Stimulated activated CD4-positive, alpha-beta T cell treated with anti-CD3 and anti-CD28 coated beads, Interleukin-2, amount 100 ng/mL, for 24 hours (primary cell): ENCODE results near the gene BTD.
"Not testable (repeated sequence)": the region's sequence is repeated elsewhere in the genome, so short reads cannot be mapped to it uniquely, and the experiment has no call there.

Experiments
- DNase-seq, 2 donors: peaks; one replicate each; pipeline ENCODE4 v3.0.0-alpha.2; 2020

The BTD gene, protein sequence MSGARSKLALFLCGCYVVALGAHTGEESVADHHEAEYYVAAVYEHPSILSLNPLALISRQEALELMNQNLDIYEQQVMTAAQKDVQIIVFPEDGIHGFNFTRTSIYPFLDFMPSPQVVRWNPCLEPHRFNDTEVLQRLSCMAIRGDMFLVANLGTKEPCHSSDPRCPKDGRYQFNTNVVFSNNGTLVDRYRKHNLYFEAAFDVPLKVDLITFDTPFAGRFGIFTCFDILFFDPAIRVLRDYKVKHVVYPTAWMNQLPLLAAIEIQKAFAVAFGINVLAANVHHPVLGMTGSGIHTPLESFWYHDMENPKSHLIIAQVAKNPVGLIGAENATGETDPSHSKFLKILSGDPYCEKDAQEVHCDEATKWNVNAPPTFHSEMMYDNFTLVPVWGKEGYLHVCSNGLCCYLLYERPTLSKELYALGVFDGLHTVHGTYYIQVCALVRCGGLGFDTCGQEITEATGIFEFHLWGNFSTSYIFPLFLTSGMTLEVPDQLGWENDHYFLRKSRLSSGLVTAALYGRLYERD

DNA sequence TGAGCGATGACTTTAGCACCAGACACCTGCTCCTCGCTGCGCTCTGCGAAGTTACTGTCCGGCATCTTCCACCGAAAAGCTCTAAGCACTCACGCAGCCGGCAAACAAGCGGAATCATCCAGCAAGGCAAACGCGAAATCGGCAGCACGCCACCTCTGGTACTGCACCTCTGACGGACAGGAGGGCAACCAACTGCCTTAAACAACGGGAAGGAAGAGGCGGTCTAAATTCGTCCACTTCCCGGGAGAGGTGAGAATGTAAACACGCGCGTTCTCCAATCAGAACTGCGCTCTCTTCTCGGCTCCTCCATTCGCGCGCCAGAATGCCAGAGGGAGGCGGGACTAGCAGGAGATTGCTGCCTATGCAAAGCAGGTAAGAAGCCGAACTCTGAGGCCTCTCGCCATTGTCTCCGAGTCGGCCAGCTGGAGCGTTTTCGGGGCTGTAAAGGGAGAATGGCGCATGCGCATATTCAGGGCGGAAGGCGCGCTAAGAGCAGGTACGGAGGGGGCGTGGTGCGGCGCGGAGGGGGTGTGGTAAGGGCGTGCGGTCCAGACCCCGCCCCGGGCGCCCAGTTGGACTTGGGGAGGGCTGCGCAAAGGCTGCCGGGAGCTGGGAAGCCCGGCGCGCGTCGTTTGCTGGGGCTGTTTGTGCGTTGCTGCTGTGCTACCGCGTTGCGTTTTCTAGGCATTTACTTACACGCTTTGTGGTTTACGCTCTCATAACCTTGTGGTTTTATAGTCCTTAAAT, at the start of gene BTD, which contains the start of gene HACL1:
Gene BTD, plus strand, starts transcription at position 347 of the 747 bp plus-strand sequence. CDS start 33,695 bp downstream, outside the sequence.
Gene HACL1, minus strand, starts transcription at position 171 of the 747 bp plus-strand sequence. Its CDS starts 106 bp downstream, at position 65.
- peak; percentile 98 to 99 for DNase-seq

DNA sequence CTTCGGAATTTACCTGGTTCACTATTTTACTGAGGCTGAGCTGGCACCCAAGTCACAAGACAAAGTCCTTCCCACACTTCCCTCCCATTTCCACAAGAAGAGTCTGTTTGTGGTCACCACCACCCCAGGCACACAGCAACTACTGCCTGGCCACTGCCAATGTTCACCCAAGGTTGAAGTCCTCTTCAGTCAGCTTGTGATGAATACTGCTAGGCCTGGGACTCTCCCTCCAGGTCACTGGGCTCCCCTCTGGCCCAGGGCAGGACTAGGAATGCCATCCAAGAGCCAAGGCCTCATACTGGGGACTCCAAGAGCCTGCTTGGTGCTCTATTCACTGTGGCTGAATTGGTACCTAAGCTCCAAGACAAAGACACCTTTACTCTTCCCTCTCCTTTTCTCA, 49.6 kb upstream of the BTD start:
- DNase-seq, result no peak

DNA sequence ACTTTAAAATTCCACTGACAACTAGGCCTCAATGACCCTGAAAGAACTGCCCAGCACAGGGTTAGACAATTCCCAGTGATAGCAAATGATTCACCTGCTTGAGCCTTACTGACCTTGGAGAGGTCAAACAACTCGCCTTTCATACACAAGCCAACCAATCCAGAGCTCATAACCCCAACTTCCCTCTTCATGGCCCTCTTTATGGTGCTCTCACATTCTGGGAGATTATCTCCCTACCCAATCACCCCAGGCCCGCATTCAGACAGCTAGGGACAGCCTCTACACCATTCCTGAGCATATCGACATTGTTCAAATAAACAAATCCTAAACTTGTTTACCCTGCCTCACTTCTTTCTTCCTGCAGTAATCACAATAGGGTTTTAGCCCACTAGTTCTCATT, 47.8 kb upstream of the BTD start:
- no peak for DNase-seq

DNA sequence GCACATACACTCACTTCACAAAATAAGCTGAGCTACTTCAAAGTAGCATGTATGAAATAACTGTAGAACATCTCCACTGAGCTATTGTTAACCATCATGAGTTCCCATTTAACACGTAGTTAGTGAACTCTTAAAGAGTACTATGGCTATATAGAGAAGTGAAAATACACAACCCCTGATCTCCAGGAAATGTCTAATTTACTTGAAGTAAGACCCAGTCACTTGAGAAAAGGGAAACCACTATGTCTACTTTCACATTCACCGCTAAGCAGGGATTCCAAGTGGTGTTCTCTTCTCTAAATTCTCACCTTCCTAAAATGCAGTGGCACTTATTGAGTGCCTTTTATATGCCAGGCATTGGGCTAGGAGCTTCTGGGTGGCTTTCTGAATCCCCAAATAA, 45.0 kb upstream of the BTD start:
- DNase-seq, result no peak

DNA sequence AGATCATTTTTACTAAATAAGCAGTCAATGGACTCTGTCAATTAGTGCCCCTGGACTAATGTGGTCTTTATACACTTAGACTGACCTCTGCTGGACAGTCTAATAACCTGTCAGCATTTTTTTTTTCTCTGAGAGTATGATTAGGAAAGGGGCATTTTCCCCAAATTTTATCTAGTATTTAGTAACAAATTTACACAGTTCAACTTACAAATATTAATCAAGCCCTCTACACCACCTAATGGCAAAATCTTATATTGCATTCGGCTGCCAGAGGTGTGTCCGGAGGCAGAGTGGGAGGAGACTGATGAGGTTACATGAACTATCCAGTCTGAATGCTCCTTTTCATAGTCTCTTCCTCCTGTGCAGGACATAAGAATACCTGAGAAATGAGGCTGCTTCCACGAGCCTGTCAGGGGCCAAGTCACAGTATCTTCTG, 44.0 kb upstream of the BTD start:
- DNase-seq, result peak; percentile 45 to 48

DNA sequence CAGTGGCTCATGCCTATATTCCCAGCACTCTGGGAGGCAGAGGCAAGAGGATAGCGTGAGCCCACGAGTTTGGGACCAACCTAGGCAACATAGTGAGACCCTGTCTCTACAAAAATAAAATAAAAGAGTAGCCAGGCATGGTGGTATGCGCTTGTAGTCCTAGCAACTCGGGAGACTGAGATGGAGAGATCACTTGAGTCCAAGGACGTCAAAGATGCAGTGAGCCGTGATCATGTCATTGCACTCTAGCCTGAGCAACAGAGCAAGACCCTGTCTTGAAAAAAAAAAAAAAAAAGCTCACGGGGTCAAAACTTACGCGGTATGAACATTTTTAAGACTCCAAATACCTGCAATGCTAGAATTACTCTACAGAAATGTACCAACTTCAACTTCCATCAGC, 43.0 kb upstream of the BTD start:
- no peak for DNase-seq

DNA sequence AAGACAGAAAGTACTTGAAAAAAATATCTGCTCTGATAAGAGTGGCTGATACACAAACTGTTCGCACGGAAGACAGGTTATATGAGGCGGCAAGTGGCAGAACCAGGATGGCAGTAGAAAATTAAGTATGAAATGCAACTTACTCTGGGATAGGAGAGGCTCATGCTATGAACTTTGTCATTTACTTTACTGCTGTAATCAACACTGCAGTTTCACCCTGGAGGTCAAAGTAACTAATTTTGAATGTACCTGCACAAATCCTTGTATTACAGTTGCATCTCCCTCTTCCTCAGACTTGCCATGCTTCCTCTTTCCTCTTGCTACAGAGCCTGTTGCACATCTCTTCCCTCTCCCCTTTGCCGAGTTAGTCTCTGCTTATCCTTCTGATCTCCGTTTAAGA, 39.0 kb upstream of the BTD start:
- no peak for DNase-seq

DNA sequence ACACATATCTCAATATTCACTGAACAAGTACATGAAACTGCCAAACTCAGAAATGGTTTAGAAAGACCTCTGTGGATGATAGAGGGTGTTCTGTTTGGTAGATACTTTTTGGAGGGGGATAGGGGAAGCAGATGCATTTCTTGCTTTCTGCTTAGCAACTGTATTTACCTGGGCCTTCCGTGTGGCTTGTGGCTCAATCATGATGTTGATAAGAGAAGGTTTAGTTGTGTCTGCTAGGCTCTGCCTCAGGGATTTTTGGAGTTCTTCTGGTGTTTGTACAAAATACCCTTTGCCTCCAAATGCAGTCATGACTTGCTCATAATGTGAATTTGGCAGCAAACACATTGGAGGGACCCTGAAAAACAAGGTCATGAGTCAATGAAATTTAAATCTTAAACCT, 38.4 kb upstream of the BTD start:
- DNase-seq, result no peak

DNA sequence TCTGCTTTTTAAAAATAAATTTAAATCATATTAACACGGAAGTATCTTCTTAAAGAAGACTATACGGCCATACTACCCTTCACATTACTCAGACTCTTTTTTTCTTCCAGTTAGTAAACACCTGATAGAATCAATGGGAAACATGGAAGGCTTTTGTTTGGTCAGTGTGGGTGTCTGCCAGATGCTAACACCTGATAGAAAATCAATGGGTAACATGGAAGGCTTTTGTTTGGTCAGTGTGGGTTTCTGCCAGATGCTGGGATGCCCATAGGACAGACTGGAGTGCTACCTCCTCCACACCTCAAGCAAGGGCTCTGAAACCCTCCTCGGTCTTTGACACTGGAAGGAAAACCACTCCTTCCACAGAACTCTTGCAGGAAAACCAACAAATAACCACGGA, 29.4 kb upstream of the BTD start:
- DNase-seq, result no peak

DNA sequence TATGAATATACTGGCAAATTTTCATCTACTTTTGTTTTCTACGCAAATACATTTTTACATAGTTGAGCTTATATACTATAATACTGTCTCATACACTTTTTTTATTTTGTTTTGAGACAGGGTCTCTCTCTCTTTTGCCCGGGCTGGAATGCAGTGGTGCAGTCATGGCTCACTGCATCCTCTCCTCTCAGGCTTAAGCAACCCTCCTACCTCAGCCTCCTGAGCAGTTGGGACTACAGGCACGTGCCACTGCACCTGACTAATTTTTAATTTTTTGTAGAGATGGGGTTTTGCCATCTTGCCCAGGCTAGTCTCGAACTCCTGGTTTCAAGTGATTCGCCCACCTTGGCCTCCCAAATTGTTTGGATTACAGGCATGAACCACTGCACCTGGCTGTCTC, 26.1 kb upstream of the BTD start:
- no peak for DNase-seq

DNA sequence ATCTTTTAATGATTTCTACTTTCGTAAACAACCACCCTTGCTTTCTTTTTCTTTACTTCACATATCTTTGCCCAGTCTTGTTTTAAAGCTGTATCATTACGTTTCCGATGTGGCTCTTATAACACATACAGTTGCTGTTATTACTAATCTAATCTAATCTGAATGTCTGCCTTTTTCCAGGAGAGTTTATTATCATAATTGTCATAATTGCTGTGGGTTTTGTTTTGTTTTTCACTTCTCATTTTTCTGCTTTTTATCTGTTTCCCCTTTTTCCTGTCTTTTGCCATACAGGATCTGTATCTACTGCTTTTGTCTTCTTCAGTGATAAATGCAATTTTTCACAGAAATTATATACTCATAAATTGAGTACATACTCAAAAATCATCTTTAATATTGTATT, 25.1 kb upstream of the BTD start:
- no peak for DNase-seq

DNA sequence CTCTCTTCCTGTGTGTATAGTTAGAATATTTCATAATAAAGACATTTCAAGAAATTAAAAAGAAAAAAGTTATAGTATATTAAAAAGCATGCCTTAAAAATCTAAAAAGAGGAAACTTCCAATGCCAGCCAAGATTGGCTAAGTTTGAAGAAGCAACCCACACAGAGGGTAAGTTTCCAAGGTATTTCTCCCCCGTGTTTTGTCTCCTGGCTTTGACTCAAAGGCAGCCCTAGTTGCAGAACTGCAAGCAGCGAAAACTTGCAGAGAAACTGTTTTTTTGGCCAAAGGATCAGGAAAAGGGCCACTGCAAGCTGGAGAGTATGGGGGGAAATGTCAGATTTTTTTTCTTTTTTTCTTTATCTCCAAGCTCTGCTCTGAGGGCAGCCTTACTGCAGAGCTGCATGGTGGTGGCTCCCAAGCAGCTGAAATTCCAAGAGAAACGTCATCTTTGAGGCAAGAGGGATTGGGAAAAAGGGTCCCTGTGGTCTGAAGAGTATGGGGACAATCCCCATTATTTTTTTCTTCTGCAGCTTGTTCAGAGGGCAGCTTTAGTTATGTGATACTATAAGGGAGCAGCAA, 23.2 kb upstream of the BTD start:
- DNase-seq, result no peak

DNA sequence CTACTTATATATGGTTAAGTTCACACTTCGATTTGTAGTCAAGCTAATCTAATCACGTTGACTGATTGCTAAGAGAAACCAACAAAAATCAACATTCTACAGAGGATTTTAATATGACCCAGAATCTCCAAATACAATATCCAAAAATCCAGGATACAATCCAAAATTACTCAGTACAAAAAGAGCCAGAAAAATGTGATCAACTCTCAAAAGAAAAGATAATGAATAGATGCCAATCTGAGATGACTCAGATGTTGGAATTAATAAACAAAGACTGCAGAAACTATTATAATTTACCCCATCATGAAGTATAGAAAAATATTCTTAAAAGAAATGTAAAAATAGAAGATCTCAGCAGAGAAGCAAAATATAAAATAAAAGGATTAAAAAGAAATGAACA, 22.5 kb upstream of the BTD start:
- DNase-seq, result no peak

DNA sequence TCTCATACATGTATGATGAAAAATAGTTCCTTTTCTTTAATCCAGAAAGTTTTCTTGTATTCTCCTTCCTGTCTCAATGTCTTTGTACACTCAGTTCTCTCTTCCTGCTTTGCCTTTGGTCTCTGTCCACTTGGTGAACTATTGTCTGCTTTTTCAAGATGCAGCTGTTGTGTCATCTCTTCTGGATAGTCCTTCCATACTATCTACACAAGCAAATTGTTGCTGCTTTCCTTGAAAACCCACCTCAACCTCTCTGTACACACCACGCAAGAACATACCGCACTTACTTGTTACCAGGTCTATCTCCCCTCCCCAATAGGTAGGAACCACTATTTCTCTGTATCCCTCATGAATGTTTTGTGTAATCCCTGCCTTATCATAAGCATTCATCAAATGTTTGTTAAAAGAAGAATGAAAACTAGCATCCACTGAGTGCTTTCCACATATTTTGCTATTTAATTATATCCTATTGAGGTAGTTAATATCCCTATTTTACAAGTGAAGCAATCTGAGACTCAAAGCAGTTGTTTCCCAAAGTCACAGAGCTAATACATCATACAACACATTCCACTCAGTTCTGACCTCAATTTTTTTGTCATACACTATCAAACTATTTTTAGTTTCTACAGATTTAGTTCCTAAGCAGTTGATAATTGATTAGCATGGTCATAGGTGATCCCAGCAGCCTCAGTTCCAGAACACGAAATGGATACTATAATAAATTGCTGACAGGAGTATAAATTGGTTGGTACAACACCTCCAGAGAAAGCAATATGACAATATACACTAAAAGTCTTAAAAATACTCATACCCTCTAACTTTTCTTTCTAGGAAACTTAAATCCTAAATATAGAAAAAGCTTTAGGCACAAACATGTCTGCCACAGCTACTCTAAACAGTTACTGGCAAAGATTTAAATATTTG, 19.8 kb upstream of the BTD start:
- DNase-seq, result no peak

DNA sequence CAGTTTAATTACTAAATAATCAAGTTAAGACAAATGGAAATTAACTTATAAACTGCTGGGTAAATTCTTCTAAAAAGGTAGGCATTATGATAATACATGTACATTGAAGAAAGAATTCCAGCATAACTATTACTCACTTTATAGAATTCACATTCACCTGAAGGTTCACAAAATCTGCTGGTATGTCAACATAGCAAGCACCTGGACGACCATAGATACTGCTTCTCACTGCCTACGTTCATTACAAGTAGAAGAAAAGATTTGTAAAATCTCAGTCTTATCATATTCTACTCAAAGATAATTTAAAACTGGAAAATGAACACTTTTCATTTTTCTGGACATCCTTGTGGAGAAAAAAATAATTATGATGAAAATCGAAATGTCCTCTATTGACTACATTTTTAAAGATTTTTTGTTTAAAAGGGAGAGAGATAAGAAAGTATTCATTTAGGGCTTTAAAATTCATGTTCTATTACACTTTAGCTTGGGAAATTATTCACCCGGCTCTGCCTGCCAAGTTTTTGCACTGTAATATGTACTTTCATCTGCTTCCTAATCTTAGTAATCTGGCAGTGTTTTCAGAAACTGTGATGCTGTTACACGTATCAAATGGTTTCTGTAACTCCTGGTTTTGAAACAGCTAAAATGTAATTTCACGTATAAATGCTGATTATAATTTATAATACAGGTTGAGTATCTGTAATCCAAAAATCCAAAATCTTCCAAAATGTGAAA, 16.3 kb upstream of the BTD start:
- no peak for DNase-seq

DNA sequence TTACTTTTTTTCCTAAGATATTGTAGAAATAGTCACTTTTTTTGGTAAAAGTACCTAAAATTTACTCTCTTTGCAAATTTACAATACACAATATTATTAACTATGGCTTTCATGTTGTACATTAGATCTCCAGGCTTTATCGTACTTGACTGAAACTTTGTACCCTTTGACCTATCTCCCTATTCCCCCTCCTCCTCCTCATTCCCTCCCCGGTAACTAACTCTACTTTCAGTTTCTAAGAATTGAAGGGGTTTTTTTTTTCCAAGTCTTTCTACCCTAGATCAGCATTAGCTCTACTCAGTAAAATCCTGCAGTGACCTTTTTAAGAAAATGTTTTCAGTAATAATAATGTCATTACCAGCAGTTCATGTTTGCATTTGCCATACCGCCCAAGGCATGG, 10.3 kb upstream of the BTD start:
- DNase-seq, result no peak

DNA sequence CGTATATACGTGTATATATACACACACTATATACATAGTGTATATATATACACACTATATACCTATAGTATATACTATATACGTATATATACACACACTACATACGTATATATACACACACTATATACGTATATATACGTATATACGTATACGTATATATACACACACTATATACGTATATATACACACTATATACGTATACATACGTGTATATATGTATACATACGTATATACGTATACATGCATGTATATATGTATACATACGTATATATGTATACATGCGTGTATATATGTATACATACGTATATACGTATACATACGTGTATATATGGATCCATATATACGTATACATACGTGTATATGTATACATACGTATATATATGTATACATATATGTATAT, 9.6 kb upstream of the BTD start:
- no peak for DNase-seq

DNA sequence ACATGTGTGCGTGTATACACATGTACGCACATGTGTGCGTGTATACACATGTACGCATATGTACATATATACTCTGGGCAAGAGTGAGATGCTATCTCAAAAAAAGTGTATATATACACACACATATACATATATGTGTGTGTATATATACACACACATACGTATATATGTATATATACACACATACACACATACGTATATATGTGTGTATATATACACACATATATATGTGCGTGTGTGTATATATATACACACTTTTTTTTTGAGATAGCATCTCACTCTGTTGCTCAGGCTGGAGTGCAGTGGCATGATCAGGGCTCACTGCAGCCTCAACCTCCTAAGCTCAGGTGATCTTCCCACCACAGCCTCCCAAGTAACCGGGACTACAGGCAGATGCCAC, 8.6 kb upstream of the BTD start:
- no peak for DNase-seq

DNA sequence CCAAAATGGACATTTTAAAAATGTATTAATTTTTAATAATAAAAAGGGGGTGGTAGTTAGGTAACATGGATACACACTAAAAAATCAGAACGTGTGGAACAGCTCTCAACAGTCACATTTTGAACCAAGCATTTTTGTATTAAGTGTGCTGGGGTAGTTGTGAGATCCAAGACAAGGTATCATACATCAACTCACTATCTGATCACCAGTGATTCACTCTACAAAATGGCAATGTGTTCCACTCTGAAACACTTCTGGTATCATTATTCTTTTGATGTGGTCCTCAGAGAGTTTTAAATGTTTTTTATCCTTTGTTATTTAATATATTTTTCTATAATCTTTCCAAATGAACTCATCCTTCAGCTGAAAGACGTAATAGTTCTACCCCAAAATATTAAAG, 5.6 kb upstream of the BTD start:
- DNase-seq, result no peak

DNA sequence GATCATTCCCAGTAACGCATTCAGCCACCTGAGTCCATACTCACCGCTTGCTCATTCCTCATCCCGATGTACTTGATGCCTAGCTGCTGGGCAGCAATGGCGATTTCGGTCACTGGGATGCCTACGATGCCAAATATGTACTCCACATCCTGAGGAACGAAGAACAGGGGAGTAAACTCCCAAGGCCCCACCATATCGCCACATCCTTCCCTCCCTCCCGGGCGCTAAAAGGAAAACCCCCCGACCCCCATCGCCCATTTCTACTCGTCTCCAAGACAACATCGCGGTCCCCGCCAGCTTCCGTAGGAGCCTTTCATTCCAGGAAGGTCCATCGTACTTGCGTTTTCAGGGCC, 523 bp upstream of the BTD start:
- no peak for DNase-seq

DNA sequence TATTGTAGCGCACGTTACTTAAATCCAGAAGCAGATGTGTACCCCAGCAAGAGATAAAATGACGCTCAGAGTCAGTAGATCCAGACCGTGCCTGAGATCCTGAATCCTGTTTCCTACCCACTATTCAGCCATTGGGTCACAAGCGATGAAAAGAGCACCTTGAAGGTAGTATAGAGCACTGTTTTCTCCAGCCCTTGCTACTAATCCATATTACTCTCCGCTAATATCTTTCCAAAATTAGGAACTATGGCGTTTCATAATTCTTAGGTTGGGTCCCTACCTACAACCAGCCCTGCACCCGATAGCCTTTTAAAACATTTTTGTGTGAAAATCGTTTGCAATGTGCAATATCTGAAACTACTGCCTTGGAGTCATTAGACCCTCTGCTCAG, 596 bp downstream of the BTD start:
- no peak for DNase-seq

DNA sequence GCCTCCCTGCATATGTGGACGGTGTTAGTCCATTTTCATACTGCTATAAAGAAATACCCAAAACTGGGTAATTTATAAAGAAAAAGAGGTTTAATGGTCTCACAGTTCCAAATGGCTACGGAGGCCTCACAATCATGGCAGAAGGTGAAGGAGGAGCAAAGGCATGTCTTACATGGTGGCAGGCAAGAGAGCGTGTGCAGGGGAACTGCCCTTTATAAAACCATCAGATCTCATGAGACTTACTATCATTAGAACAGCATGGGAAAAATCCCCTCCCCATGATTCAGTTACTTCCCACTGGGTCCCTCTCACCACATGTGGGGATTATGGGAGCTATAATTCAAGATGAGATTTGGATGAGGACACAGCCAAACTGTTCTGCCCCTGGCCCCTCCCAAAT, 1.3 kb downstream of the BTD start:
- DNase-seq, result not testable (repeated sequence)
